ENCODE data around the gene INPP5B. TPM values are rescaled to one million over a fixed set of nuclear protein-coding genes. Genes with fewer than 3 reads are reported as not detected.
A peak's percentile ranks its signal among the peaks of the same experiment; 100 is the strongest.

INPP5B gene
- total and polyA plus RNA-seq, 9 of the 15 experiments (the other 6 are each of a cell fraction or from before 2014, with no cell fraction given), result 14.1 to 28.7 (median 20.9) TPM

DNA sequence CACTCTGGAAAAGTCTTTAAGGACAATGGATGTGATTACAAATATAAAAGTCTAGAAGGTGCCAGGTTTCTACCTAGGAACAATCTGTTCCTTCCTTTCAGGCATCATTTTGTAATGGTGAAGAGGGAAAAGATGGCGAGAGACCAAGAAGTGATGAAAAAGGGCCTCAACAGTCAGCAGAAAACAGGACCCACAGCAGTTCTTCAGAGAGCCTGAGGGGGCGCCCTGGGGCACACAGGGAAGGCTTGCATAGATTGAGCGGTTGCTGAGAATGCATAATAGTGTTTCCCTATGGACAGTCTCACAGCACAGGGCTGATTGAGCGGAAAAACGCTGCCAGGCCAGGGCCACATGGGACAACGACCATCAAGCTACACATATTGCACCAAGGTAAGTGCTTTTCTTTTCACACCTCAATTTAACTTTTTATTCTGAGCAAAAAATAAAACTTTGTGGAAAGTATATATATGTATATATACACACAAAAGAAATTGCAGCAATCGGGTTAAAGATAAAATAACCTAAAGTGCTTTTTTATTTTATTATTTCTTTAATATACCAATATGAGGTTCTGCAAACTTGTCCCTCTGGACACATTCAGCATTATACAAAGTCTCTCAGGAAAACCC lies 135.7 kb downstream of the INPP5B start (continued):
- TF ChIP-seq, protein P1, sequence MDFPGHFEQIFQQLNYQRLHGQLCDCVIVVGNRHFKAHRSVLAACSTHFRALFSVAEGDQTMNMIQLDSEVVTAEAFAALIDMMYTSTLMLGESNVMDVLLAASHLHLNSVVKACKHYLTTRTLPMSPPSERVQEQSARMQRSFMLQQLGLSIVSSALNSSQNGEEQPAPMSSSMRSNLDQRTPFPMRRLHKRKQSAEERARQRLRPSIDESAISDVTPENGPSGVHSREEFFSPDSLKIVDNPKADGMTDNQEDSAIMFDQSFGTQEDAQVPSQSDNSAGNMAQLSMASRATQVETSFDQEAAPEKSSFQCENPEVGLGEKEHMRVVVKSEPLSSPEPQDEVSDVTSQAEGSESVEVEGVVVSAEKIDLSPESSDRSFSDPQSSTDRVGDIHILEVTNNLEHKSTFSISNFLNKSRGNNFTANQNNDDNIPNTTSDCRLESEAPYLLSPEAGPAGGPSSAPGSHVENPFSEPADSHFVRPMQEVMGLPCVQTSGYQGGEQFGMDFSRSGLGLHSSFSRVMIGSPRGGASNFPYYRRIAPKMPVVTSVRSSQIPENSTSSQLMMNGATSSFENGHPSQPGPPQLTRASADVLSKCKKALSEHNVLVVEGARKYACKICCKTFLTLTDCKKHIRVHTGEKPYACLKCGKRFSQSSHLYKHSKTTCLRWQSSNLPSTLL (IDR thresholded peaks at IDR 0.05), result no peak
- TF ChIP-seq FOXK2 (conservative IDR thresholded peaks at IDR 0.05 in 1 of 2, IDR thresholded peaks at IDR 0.05 in 1 of 2; ENCODE audit: low read depth in 2 of 2) (peak; percentile 23 to 35; a peak in 1 of 4 replicates), EWSR1 (IDR thresholded peaks at IDR 0.05; ENCODE audit: borderline replicate concordance, low read depth, partially characterized antibody) (no peak)

Small RNAs within 50 kb of the gene (small RNA-seq; reads per million reads assigned to genes)
- gene RF00017 (not detected), gene RF00092 (not detected), gene RNU6-510P (not detected), gene RNU6-584P (not detected)

Other genes with a start within 250 kb of the INPP5B start
Only the 7 nearest of the 9 such genes appear.
- 70.9 and 85.3 TPM in 2 replicates for gene C1orf122, start 139.3 kb downstream of the INPP5B start, total RNA-seq (2014; rRNA removed)
- gene C1orf122, start 139.3 kb downstream of the INPP5B start, total RNA-seq (2014; rRNA removed; fragmentation: Illumina TruSeq; extraction: Trizol), result 11.2 TPM in 2 replicates
- gene C1orf122, start 139.3 kb downstream of the INPP5B start, total RNA-seq (2015; rRNA removed; fragmentation: Illumina TruSeq; extraction: Trizol), result 18.6 and 22.0 TPM in 2 replicates
- gene C1orf122, start 139.3 kb downstream of the INPP5B start, total RNA-seq (2021), result 51.5 and 52.5 TPM in 2 replicates
- gene C1orf122, start 139.3 kb downstream of the INPP5B start, polyA plus RNA-seq (2011; rRNA removed), result 17.3 and 20.7 TPM in 2 replicates
- gene C1orf122, start 139.3 kb downstream of the INPP5B start, polyA plus RNA-seq (2014; fragmentation: Illumina TruSeq; extraction: Trizol), result 8.5 and 12.4 TPM in 2 replicates
- gene C1orf122, start 139.3 kb downstream of the INPP5B start, polyA plus RNA-seq (2014; fragmentation: Nextera tagmentation; extraction: Ambion mirVana), result 1 to 10 TPM; 3.6 to 5.2 TPM
- gene C1orf122, start 139.3 kb downstream of the INPP5B start, polyA plus RNA-seq (2014; rRNA removed), result 47.9 and 58.3 TPM in 2 replicates
- gene YRDC, start 138.8 kb downstream of the INPP5B start, total RNA-seq (2014; rRNA removed), result 58.5 and 65.1 TPM in 2 replicates
- 47.2 and 51.0 TPM in 2 replicates for gene YRDC, start 138.8 kb downstream of the INPP5B start, total RNA-seq (2014; rRNA removed; fragmentation: Illumina TruSeq; extraction: Trizol)
- gene YRDC, start 138.8 kb downstream of the INPP5B start, total RNA-seq (2015; rRNA removed; fragmentation: Illumina TruSeq; extraction: Trizol), result 34.1 and 34.2 TPM in 2 replicates
- 57.2 and 60.1 TPM in 2 replicates for gene YRDC, start 138.8 kb downstream of the INPP5B start, total RNA-seq (2021)
- gene YRDC, start 138.8 kb downstream of the INPP5B start, polyA plus RNA-seq (2011; rRNA removed), result 49.8 and 56.0 TPM in 2 replicates
- 40.2 and 44.8 TPM in 2 replicates for gene YRDC, start 138.8 kb downstream of the INPP5B start, polyA plus RNA-seq (2014; fragmentation: Illumina TruSeq; extraction: Trizol)
- 10 to 100 TPM; 11.1 to 16.7 TPM for gene YRDC, start 138.8 kb downstream of the INPP5B start, polyA plus RNA-seq (2014; fragmentation: Nextera tagmentation; extraction: Ambion mirVana)
- 54.4 and 58.9 TPM in 2 replicates for gene YRDC, start 138.8 kb downstream of the INPP5B start, polyA plus RNA-seq (2014; rRNA removed)
- gene MTF1, start 87.5 kb downstream of the INPP5B start, total RNA-seq (2014; rRNA removed), result 1.1 and 2.6 TPM in 2 replicates
- 6.7 and 7.1 TPM in 2 replicates for gene MTF1, start 87.5 kb downstream of the INPP5B start, total RNA-seq (2014; rRNA removed; fragmentation: Illumina TruSeq; extraction: Trizol)
- gene MTF1, start 87.5 kb downstream of the INPP5B start, total RNA-seq (2015; rRNA removed; fragmentation: Illumina TruSeq; extraction: Trizol), result 4.3 and 4.4 TPM in 2 replicates
- 11.3 and 12.2 TPM in 2 replicates for gene MTF1, start 87.5 kb downstream of the INPP5B start, total RNA-seq (2021)
- gene MTF1, start 87.5 kb downstream of the INPP5B start, polyA plus RNA-seq (2011; rRNA removed), result 4.8 and 5.1 TPM in 2 replicates
- 5.2 and 6.1 TPM in 2 replicates for gene MTF1, start 87.5 kb downstream of the INPP5B start, polyA plus RNA-seq (2014; fragmentation: Illumina TruSeq; extraction: Trizol)
- 1 to 10 TPM; 1.9 to 2.4 TPM for gene MTF1, start 87.5 kb downstream of the INPP5B start, polyA plus RNA-seq (2014; fragmentation: Nextera tagmentation; extraction: Ambion mirVana)
- gene MTF1, start 87.5 kb downstream of the INPP5B start, polyA plus RNA-seq (2014; rRNA removed), result 2.9 and 3.6 TPM in 2 replicates
- gene SF3A3, start 43.0 kb upstream of the INPP5B start, total RNA-seq (2014; rRNA removed), result 237 and 305 TPM in 2 replicates
- 303 and 319 TPM in 2 replicates for gene SF3A3, start 43.0 kb upstream of the INPP5B start, total RNA-seq (2014; rRNA removed; fragmentation: Illumina TruSeq; extraction: Trizol)
- gene SF3A3, start 43.0 kb upstream of the INPP5B start, total RNA-seq (2015; rRNA removed; fragmentation: Illumina TruSeq; extraction: Trizol), result 348 and 384 TPM in 2 replicates
- 177 and 184 TPM in 2 replicates for gene SF3A3, start 43.0 kb upstream of the INPP5B start, total RNA-seq (2021)
- gene SF3A3, start 43.0 kb upstream of the INPP5B start, polyA plus RNA-seq (2011; rRNA removed), result 131 and 193 TPM in 2 replicates
- gene SF3A3, start 43.0 kb upstream of the INPP5B start, polyA plus RNA-seq (2014; fragmentation: Illumina TruSeq; extraction: Trizol), result 305 and 350 TPM in 2 replicates
- 100 to 1,000 TPM; 197 to 467 TPM for gene SF3A3, start 43.0 kb upstream of the INPP5B start, polyA plus RNA-seq (2014; fragmentation: Nextera tagmentation; extraction: Ambion mirVana)
- gene SF3A3, start 43.0 kb upstream of the INPP5B start, polyA plus RNA-seq (2014; rRNA removed), result 237 and 245 TPM in 2 replicates
- 55.7 and 80.3 TPM in 2 replicates for gene FHL3, start 58.5 kb upstream of the INPP5B start, total RNA-seq (2014; rRNA removed)
- 22.6 and 27.7 TPM in 2 replicates for gene FHL3, start 58.5 kb upstream of the INPP5B start, total RNA-seq (2014; rRNA removed; fragmentation: Illumina TruSeq; extraction: Trizol)
- 34.1 and 35.1 TPM in 2 replicates for gene FHL3, start 58.5 kb upstream of the INPP5B start, total RNA-seq (2015; rRNA removed; fragmentation: Illumina TruSeq; extraction: Trizol)
- gene FHL3, start 58.5 kb upstream of the INPP5B start, total RNA-seq (2021), result 123 and 144 TPM in 2 replicates
- gene FHL3, start 58.5 kb upstream of the INPP5B start, polyA plus RNA-seq (2011; rRNA removed), result 14.8 and 18.9 TPM in 2 replicates
- gene FHL3, start 58.5 kb upstream of the INPP5B start, polyA plus RNA-seq (2014; fragmentation: Illumina TruSeq; extraction: Trizol), result 117 and 145 TPM in 2 replicates
- gene FHL3, start 58.5 kb upstream of the INPP5B start, polyA plus RNA-seq (2014; fragmentation: Nextera tagmentation; extraction: Ambion mirVana), result 1 to 10 TPM; 6.1 to 8.0 TPM
- 56.7 and 61.4 TPM in 2 replicates for gene FHL3, start 58.5 kb upstream of the INPP5B start, polyA plus RNA-seq (2014; rRNA removed)
- gene UTP11, start 65.7 kb upstream of the INPP5B start, total RNA-seq (2014; rRNA removed), result 125 and 137 TPM in 2 replicates
- 215 and 251 TPM in 2 replicates for gene UTP11, start 65.7 kb upstream of the INPP5B start, total RNA-seq (2014; rRNA removed; fragmentation: Illumina TruSeq; extraction: Trizol)
- 214 and 221 TPM in 2 replicates for gene UTP11, start 65.7 kb upstream of the INPP5B start, total RNA-seq (2015; rRNA removed; fragmentation: Illumina TruSeq; extraction: Trizol)
- gene UTP11, start 65.7 kb upstream of the INPP5B start, total RNA-seq (2021), result 124 and 129 TPM in 2 replicates
- gene UTP11, start 65.7 kb upstream of the INPP5B start, polyA plus RNA-seq (2011; rRNA removed), result 67.6 and 91.1 TPM in 2 replicates
- 329 and 378 TPM in 2 replicates for gene UTP11, start 65.7 kb upstream of the INPP5B start, polyA plus RNA-seq (2014; fragmentation: Illumina TruSeq; extraction: Trizol)
- gene UTP11, start 65.7 kb upstream of the INPP5B start, polyA plus RNA-seq (2014; fragmentation: Nextera tagmentation; extraction: Ambion mirVana), result 100 to 1,000 TPM; 269 to 303 TPM
- gene UTP11, start 65.7 kb upstream of the INPP5B start, polyA plus RNA-seq (2014; rRNA removed), result 167 and 253 TPM in 2 replicates
- gene POU3F1, start 99.7 kb upstream of the INPP5B start, total RNA-seq (2014; rRNA removed), result 0.08 and 0.09 TPM in 2 replicates
- gene POU3F1, start 99.7 kb upstream of the INPP5B start, total RNA-seq (2014; rRNA removed; fragmentation: Illumina TruSeq; extraction: Trizol), result not detected in 2 replicates
- gene POU3F1, start 99.7 kb upstream of the INPP5B start, total RNA-seq (2015; rRNA removed; fragmentation: Illumina TruSeq; extraction: Trizol), result not detected in 2 replicates
- gene POU3F1, start 99.7 kb upstream of the INPP5B start, total RNA-seq (2021), result not detected in 2 replicates
- 0.05 TPM in 1 of 2 replicates, not detected in the other for gene POU3F1, start 99.7 kb upstream of the INPP5B start, polyA plus RNA-seq (2011; rRNA removed)
- gene POU3F1, start 99.7 kb upstream of the INPP5B start, polyA plus RNA-seq (2014; fragmentation: Illumina TruSeq; extraction: Trizol), result not detected in 2 replicates
- not detected for gene POU3F1, start 99.7 kb upstream of the INPP5B start, polyA plus RNA-seq (2014; fragmentation: Nextera tagmentation; extraction: Ambion mirVana)
- gene POU3F1, start 99.7 kb upstream of the INPP5B start, polyA plus RNA-seq (2014; rRNA removed), result not detected in 2 replicates

Measured in K562 (cell line).